OCI-M2 (cell line): ENCODE results near the gene RUSC2.
"Not testable (repeated sequence)": the region's sequence is repeated elsewhere in the genome, so short reads cannot be mapped to it uniquely, and the experiment has no call there.

Source experiments
- DNase-seq: peaks from one replicate; lab custom pipeline; 2025; ENCODE audit not compliant: unreplicated experiment; lab: John Stamatoyannopoulos, UW

RUSC2 gene

DNA sequence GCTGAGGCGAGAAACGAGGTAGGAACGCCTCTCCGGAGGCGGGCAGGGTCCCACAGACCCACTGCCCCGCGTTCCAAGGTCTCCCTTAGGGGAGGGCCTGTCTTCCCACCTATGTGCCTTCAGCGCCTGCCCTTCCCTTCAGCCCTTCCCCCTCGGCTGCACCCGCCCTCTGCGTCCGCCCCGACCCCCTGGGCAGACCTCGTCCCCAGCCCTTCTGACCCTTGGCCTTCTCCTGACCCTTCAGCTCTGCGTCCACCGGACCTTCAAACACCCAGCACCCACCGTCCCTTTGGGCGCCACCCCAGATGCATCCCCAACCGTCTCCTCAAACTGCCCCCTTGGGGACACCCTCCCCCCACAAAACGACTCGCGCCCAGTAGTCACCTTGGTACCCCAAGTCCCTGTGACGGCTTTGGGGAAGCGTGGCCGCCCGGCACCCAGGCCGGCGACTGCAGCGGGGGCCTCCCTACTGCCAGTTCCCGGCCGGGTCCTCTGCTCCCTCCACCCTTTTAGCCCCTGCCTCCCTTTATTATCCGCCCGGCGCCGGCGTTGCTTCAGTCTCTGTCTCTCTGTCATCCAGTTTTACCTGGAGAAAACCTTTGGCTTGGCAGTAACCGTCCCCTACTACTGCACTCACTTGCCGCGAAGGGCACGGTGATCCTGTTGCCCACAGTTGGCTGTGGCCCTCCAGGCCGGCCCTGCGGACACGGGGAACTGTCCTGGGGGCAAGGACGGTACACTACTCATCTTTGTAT is 421 bp downstream of the RUSC2 start:
- DNase-seq: no peak

DNA sequence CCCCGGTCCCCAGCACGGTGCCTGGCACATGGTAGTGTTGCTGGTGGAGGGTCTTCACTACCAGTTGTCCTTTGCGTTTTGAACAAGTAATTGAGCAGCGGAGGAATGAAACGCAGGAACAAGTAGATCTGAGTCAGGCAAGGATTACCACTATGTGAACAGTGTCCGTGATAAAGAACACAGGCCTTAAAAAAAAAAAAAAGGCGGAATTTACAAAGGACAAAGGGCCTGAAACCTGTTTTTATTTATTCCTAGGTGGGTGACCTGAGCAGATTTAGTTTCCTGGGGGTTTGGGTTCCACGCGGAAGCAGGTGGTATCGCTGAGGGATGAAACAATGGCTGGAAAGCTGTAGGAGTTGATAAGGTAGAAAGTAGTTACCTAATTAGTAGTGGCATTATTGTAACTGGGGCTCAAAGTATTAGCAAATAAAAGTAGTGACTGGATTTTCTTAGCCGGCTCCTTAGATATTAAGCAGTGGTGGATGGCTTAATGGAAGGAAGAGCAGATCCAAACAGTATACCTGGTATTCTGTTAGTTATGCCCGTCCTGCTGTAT is 1.1 kb downstream of the RUSC2 start:
- DNase-seq: no peak

DNA sequence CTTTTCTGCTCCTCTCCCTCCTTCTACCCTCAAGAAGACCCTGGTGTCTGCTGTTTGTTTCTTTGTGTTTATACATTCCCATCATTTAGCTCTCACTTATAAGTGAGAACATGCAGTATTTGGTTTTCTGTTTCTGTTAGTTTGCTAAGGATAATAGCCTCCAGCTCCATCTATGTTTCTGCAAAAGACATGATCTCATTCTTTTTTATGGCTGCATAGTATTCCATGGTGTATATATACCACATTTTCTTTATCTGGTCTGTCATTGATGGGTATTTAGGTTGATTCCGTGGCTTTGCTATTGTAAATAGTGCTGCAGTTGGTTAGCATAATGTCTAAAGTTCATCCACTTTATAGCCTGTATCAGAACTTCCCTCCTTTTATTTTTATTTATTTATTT is 3.2 kb downstream of the RUSC2 start:
- not testable (repeated sequence) for DNase-seq

- DNase-seq: no peak
These were observed 6.1 kb downstream of the RUSC2 start for GRCh38 chr9:35495984-35496383.

- DNase-seq: not testable (repeated sequence)
These were observed 8.3 kb downstream of the RUSC2 start for GRCh38 chr9:35498245-35498644.

DNA sequence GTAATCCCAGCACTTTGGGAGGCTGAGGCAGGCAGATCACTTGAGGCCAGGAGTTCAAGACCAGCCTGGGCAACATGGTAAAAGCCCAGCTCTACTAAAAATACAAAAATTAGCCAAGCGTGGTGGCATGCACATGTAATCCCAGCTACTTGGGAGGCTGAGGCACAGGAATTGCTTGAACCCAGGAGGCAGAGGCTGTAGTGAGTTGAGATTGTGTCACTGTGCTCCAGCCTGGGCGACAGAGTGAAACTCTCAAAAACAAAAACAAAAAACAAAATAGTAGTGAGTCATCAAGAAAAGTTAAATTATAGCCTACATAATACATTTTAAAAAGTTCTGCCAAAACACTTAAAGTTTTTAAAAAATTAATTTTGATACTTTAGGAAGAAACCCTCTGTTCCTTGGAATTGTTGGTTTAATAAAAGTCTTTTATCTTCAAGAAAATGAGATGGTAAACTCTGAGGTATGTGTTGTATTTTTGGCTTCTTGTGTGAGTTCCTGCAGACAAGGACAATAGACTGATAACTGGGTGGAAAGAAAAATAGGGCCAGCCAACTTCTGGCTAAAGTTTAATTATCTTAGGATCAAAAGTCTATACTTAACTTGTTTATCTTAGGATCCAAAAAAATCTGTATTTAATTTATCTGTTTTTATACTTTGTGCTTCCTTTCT is 9.3 kb downstream of the RUSC2 start:
- DNase-seq: no peak

DNA sequence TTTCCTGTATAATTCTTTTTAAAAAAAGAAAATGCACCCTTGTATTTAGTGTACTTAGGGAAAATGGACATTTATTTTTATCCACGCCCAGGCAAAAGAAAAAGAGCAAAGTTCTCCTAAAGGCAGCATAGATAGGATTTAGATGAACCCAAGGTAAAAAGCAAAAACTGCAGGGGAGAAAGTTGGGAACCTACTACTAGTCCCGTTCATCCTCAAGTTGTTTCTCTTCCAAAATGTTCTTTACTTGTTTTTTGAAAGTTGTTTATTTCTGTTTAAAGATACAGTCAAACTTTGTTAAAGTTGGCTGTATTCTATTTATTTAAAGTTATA is 9.8 kb downstream of the RUSC2 start:
- no peak for DNase-seq

DNA sequence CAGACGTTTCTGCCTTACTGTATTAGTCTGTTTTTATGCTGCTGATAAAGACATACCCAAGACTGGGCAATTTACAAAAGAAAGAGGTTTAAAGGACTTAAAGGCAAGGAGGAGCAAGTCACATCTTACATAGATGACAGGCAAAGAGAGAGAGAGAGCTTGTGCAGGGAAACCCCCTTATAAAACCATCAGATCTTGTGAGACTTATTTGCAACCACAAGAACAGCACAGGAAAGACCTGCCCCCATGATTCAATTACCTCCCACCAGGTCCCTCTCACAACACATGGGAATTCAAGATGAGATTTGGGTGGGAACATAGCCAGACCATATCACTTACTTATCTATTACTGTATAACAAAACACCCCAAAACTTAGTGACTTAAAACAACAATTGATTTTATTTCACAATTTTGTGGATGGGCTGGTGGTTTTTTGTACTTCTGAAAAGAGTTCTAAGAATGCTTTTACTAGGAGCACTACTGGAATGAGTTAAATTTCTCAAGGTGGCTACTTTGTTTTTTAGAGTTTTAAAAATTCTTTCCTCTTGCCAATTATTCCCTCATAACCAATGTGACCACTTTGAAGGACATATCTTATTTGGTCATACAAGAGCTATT is 10.3 kb downstream of the RUSC2 start:
- DNase-seq: no peak

GRCh38 chr9:35501946-35502345 is 12.0 kb downstream of the RUSC2 start:
- DNase-seq: no peak

GRCh38 chr9:35506359-35506758 is 16.4 kb downstream of the RUSC2 start:
- DNase-seq: no peak

GRCh38 chr9:35508069-35508468 is 18.2 kb downstream of the RUSC2 start:
- no peak for DNase-seq

- no peak for DNase-seq
These were observed 20.5 kb downstream of the RUSC2 start for GRCh38 chr9:35510383-35510753.

DNA sequence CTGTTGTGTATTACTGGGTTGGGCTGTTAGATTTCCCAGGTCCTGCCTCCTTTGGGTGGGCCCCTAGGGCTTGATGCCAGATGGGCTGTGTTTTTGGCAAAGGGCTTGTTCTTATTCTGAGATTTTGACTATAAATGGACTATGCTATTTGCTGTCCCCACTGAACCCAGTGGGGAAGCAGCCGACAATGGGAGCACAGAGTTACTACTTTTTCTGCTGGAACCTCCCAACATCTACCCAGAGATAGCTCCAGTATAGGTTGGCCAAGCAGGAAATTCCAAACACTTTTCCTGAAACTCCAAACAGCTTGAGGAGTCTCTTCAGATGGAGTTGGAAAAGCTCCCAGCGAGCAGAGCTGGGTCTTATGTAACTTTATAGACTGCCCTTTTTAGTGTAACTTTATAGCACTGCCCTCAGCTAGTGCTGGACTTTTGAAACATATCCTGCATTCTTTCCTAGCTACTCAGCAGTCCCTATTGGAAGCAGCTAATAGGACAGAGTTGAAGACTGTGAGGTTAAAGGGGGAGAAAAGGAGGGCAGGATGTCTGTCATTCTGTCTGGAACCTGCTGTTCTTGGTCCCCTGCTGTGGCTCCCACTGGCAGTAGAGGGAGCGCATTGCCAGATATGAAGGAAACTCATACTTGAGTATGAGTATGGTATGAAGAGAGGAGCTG is 21.0 kb downstream of the RUSC2 start:
- DNase-seq: no peak

DNA sequence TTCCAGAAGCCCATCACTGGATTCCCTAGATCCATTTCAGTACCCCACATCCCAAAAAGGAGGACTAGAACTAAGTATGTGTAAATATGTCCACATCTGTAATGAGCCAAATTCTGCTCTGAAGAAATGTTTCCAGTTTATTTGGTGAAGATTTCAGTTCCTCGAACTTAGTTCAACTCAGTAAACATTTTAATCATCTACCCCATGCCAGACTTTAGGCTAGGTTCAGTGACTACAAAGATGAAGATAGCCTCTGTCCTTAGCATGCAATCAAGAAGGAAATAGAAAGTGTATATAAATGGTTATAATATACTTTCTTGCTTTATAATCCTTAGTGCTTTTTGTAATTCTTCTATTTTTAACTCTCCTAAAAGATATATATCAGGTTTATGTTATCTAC is 21.5 kb downstream of the RUSC2 start:
- no peak for DNase-seq

DNA sequence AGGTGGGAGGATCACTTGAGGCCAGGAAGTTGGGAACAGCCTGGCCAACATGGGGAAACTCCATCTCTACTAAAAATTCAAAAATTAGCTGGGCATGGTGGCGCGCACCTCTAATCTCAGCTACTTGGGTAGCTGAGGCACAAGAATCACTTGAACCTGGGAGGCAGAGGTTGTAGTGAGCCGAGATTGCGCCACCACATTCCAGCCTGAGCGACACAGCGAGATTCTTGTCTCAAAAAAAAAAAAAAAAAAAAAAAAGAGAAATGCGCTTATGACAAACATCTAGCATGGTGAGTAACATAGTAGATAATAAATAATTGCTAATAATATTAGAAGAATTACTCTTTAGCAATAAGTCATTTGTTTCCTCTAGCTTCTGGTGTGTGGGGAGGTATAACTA is 25.9 kb downstream of the RUSC2 start:
- no peak for DNase-seq

DNA sequence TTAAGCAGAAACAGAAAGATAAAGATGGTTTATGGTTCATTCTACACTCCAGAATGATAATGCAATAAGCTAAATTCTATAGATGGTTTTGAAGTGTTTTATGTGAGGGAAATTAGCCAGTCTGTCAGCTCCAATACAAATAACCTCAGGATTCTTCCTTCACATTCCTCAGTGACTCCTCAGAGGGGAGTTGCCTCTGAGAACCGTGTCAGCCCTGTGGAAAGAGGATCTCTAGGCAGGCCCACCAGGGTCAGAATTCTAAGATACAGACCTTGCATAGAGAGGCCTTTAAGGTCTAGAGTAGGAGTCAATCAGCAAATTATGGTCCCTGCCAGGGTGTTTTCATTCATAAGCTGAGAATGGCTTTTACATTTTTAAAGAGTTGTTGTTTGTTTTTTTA is 26.6 kb downstream of the RUSC2 start:
- no peak for DNase-seq

DNA sequence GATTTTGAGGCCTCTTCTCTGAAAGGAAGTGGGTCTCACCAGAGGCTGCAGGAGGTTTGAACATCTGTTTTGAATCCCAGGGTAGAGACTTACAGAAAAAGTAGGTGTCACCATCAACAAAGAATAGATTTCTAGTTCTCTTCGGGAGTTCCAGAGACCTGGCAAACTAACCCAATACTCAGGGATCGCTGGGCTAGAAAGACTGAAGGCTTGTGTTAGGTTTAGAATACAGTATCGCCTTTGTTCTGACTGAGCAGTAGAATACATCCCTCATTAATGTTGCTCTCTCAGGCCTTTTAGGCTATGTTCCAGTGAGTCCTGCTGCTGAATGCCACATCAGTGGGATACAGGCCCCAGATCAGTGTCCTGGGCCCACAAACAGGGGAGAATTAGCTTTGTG is 27.2 kb downstream of the RUSC2 start:
- no peak for DNase-seq

DNA sequence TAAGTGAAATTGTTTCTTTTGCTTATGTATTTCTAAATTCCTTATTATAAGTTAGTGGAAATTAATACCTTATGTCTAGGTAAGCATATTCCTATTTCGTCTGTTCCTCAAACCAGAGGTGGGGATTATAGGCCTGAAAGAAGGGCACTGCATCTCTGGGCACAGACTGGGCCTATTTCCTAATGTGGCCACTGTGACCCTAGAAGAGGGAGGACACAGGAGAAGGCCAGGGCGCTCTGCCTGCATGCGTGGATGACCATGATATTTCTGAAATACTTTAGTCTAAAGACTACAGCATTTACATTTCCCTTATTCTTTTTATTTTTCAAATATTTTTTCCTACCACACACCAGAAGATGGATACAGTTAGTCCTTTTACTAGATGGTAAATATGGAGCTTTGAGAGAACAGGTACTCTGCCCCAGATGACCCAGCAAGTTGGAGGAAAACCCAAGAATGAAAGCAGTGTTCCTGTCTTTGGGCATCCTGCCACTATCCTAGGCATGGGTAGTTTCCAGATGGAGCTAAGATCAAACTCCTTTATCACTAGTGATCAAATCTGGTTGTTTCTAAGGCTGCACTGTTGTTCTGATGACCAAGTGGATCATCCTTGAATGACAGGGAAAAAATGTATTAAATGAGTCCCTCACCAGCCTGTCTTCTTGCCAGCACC is 27.8 kb downstream of the RUSC2 start:
- no peak for DNase-seq

DNA sequence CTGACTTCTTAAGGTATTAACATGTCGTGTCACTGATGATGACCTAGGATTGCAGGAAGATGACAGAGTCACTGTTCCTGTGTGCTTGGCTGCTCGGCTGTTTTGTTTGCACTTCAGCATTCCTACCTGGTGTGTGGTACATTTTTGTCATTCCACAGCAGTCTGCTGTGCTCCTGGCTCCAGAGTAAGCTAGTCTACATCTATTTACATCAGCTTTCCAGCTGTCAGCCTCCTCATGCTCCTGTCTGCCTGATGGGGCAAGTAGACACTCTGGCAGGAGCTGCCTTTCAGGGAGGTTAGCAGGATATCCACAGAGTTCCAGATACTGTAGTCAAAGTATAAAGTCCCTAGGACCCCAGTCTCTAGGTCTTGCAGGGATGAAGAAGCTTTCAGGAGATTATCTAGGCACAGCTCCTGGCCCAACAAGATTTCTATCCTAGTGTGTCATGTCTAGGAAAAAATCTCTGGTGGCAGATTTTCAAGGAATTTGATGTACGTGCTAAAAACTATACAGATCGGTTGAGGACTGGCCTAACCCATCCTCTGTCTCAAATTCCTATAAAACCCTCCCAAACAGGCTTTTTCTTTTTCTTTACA is 28.4 kb downstream of the RUSC2 start:
- no peak for DNase-seq

DNA sequence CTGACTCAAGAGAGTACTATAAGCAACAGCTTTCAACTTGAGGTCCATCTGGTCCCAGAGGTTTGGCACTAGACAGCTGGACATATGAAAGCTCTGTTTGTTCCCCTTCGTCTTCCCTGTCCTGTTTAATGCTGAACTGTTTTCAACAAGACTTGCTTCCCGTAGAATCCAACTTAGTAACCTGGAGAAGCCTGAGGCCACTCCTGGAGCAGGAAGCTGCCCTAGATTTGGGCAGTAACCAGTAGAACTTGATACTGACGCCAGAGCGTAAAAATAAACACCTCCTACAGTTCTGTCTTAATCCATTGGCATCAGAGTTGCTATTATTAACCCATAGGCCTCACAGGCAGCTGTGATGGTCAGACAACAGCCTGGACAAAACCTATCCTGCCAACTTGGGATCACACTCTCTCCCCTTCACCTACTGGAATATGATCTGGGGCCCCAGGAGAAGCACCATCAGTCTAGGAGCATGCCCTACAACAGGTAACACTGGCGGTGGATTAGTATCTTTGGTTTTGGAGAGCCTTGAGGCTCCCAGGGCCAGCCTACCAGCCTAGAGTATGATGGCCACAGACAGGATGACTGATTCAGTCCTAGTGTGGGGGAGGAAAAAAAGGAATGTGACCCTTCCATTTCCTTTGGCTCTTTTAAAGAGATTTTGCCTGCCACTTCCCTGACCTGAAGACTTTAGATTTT is 29.2 kb downstream of the RUSC2 start:
- no peak for DNase-seq
